Measurements from ENCODE around the gene CPNE4. TPM values are rescaled to one million over a fixed set of nuclear protein-coding genes. Genes with fewer than 3 reads are reported as not detected.

Gene CPNE4
- total RNA-seq, 2 experiments from 2014 or later, result not detected

GRCh38 chr3:131881777-131882176 lies 153.0 kb downstream of the CPNE4 start:
- Mint-ChIP-seq H3K27me3 (no peaks in the 10 kb centered on the region), H3K4me1 (no peaks in the 10 kb centered on the region), H3K4me3 (no peak overlapping the region), H3K36me3 (ENCODE audit: low read depth) (no peaks in the 10 kb centered on the region), H3K27ac (no peak overlapping the region), H3K9me3 (no peaks in the 10 kb centered on the region)
- ChIA-PET POLR2A (no interaction called here), CTCF (no interaction called here)
- DNase-seq, result no peak

DNA sequence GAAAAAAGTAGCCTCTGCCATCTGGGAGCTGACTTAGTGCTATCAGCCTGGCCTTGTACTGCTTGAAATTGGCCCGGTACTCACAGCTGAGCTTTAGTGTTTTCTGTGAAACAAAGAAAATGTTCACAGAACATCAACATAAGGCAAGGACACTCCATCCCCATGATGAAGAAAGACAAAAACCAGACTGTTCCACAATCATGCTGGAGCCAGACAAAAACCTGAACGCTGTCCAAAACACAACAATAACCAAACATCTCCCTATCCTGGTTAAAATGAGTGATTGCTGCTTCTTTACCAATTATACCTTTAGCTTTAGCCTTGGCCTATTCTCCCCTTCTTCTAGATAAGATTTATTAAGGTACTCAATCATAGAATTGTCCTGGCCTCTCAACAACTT lies 153.9 kb downstream of the CPNE4 start:
- H3K36me3 Mint-ChIP-seq (ENCODE audit: low read depth), result no peaks in the 10 kb centered on the region
- POLR2A ChIA-PET, result no interaction called here
- H3K4me3 Mint-ChIP-seq, result no peak overlapping the region
- H3K4me1 Mint-ChIP-seq, result no peaks in the 10 kb centered on the region
- no peaks in the 10 kb centered on the region for H3K27me3 Mint-ChIP-seq
- CTCF ChIA-PET, result no interaction called here
- H3K27ac Mint-ChIP-seq, result no peak overlapping the region
- no peak for DNase-seq
- no peaks in the 10 kb centered on the region for H3K9me3 Mint-ChIP-seq

DNA sequence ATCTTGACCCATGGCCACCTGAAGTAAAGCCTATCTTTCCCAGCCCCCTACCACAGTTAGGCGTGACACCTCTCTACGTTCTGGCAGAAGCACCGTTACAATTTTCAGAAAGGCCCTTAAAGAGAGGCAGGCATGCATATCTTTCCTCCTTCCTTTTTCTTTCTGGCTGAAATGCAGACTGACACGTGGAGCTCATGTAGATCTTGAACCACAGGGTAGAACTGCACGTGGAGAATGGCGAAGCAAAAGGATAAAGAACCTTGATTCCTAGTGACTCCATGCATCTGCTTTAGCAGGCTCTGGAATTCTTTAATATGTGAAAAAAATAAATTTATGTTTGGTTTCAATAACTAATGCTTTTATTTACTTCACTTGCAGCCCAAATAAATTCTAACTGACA lies 166.6 kb downstream of the CPNE4 start:
- Mint-ChIP-seq H3K27me3 (peaks cover 2% of the 10 kb centered on the region), H3K27ac (no peak overlapping the region), H3K4me1 (no peaks in the 10 kb centered on the region), H3K36me3 (ENCODE audit: low read depth) (no peaks in the 10 kb centered on the region), H3K4me3 (no peak overlapping the region), H3K9me3 (no peaks in the 10 kb centered on the region)
- CTCF ChIA-PET, result no interaction called here
- no peak for DNase-seq
- POLR2A ChIA-PET, result no interaction called here

DNA sequence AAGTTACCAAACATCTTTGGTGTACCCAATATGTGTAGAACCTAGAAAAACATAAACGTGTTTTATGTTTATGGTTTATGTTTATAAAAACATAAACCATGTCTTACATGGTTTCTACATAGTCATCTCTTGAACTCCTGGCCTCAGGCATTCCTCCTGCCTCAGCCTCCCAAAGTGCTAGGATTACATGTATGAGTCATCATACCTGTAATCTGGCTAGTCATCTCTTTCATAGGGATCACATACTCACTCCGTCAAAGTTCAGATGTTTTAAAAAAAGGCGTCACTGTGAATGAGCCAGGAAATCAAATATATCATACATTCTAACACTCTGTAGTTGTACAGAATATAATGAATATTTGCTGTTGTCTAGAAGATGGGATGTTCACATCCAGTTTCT lies 178.6 kb downstream of the CPNE4 start:
- Mint-ChIP-seq H3K27ac (no peak overlapping the region), H3K9me3 (no peaks in the 10 kb centered on the region), H3K36me3 (ENCODE audit: low read depth) (no peaks in the 10 kb centered on the region), H3K4me3 (no peak overlapping the region), H3K4me1 (no peaks in the 10 kb centered on the region), H3K27me3 (no peaks in the 10 kb centered on the region)
- ChIA-PET POLR2A (no interaction called here), CTCF (no interaction called here)
- no peak for DNase-seq

DNA sequence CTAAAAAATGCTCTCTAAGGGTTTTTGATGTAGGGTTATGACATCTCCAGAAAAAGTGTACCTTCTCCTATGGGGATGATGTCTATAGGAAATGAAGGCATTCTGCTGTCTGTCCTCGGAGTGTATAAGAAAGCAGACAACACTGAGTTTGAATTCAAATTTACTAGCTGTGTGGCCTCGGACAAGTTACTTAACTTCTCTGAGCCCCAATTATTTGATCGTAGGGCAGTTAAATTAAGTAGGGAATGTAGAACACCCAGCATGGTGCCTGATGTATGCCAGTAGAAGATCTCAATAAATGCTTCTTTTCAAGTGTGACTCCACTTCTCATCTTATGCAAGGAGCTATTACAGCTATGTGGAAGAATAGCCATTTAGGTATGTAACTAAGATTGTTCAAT lies 184.6 kb downstream of the CPNE4 start:
- DNase-seq, result no peak
- CTCF ChIA-PET, result no interaction called here
- Mint-ChIP-seq H3K9me3 (no peaks in the 10 kb centered on the region), H3K4me3 (no peak overlapping the region), H3K4me1 (no peaks in the 10 kb centered on the region), H3K27ac (no peak overlapping the region), H3K27me3 (no peaks in the 10 kb centered on the region), H3K36me3 (ENCODE audit: low read depth) (no peaks in the 10 kb centered on the region)
- POLR2A ChIA-PET, result no interaction called here

GRCh38 chr3:131849616-131850015 lies 185.2 kb downstream of the CPNE4 start:
- ChIA-PET POLR2A (no interaction called here), CTCF (no interaction called here)
- Mint-ChIP-seq H3K27ac (no peak overlapping the region), H3K4me1 (no peaks in the 10 kb centered on the region), H3K9me3 (no peaks in the 10 kb centered on the region), H3K36me3 (ENCODE audit: low read depth) (no peaks in the 10 kb centered on the region), H3K4me3 (no peak overlapping the region), H3K27me3 (no peaks in the 10 kb centered on the region)
- DNase-seq, result no peak

GRCh38 chr3:131847966-131848510 lies 186.8 kb downstream of the CPNE4 start:
- POLR2A ChIA-PET, result no interaction called here
- no peaks in the 10 kb centered on the region for H3K4me1 Mint-ChIP-seq

DNA sequence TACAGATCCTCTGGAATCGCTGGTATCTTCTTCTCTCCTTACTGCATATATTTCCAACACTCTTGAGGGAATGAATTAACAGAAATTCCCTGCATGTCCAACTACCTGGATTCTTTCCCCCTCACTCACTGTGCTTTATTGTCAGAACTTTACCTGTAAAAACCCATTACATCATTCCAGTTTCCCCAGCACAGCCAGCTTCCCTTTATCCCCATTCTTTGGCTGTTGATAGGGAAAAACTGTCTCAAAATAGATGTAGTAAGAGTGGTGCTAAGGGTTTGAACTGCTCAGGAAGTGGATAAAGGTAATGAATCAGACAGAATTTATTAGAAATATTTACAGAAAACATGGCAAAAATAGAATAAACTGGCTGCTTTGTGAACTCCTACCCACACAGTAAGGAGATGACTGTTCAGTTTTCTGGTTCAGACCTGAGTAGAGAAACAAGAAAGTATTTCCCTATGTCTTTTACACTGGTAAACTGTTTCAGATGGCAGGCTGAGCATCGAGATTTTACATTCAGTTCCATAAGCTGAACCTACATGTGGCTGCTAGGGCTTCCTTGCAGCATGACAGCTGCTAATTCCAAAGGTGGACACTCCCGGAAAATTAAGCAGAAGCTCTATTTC lies 188.4 kb downstream of the CPNE4 start:
- DNase-seq, result no peak
- no peaks in the 10 kb centered on the region for H3K9me3 Mint-ChIP-seq
- ChIA-PET CTCF (no interaction called here), POLR2A (no interaction called here)
- H3K27ac Mint-ChIP-seq, result no peak overlapping the region
- no peaks in the 10 kb centered on the region for H3K36me3 Mint-ChIP-seq (ENCODE audit: low read depth)
- H3K4me3 Mint-ChIP-seq, result no peak overlapping the region
- H3K4me1 Mint-ChIP-seq, result no peaks in the 10 kb centered on the region
- H3K27me3 Mint-ChIP-seq, result no peaks in the 10 kb centered on the region

More at GRCh38 chr3:131847966-131848510, 186.8 kb downstream of the CPNE4 start:
- Mint-ChIP-seq H3K9me3 (no peaks in the 10 kb centered on the region), H3K36me3 (ENCODE audit: low read depth) (no peaks in the 10 kb centered on the region), H3K27ac (no peak overlapping the region), H3K4me3 (no peak overlapping the region), H3K27me3 (no peaks in the 10 kb centered on the region)
- DNase-seq, result no peak
- CTCF ChIA-PET, result no interaction called here

DNA sequence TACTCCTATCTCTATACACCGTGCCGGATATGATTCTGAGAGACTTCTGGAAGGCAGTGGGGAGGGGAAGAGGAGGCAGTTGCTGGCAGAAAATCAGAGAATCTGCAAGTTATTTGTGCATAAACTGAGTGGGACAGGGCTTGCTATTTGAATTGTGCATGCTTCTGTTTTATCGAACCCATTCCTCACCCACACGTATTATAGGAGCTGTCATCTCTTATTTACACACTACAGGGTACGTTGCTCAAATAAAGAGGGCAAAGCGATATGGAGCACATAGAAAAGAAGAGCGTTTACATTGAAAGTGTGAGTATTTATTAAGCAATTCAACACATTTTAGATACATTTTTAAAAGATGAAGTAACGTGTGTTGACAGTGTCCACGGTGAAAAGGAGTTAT lies 191.6 kb downstream of the CPNE4 start:
- Mint-ChIP-seq H3K9me3 (no peaks in the 10 kb centered on the region), H3K36me3 (ENCODE audit: low read depth) (no peaks in the 10 kb centered on the region), H3K27me3 (no peaks in the 10 kb centered on the region), H3K4me1 (no peaks in the 10 kb centered on the region), H3K27ac (no peak overlapping the region), H3K4me3 (no peak overlapping the region)
- DNase-seq, result no peak
- ChIA-PET POLR2A (no interaction called here), CTCF (no interaction called here)

GRCh38 chr3:131840156-131840797 lies 194.5 kb downstream of the CPNE4 start:
- ChIA-PET POLR2A (no interaction called here), CTCF (no interaction called here)
- Mint-ChIP-seq H3K36me3 (ENCODE audit: low read depth) (no peaks in the 10 kb centered on the region), H3K27ac (no peak overlapping the region), H3K9me3 (no peaks in the 10 kb centered on the region), H3K4me1 (no peaks in the 10 kb centered on the region), H3K27me3 (peaks cover 2% of the 10 kb centered on the region), H3K4me3 (no peak overlapping the region)
- DNase-seq, result no peak

GRCh38 chr3:131835906-131836305 lies 198.9 kb downstream of the CPNE4 start:
- ChIA-PET POLR2A (no interaction called here), CTCF (no interaction called here)
- Mint-ChIP-seq H3K27ac (no peak overlapping the region), H3K9me3 (no peaks in the 10 kb centered on the region), H3K36me3 (ENCODE audit: low read depth) (no peaks in the 10 kb centered on the region), H3K27me3 (peaks cover 2% of the 10 kb centered on the region), H3K4me1 (no peaks in the 10 kb centered on the region), H3K4me3 (no peak overlapping the region)
- DNase-seq, result no peak

DNA sequence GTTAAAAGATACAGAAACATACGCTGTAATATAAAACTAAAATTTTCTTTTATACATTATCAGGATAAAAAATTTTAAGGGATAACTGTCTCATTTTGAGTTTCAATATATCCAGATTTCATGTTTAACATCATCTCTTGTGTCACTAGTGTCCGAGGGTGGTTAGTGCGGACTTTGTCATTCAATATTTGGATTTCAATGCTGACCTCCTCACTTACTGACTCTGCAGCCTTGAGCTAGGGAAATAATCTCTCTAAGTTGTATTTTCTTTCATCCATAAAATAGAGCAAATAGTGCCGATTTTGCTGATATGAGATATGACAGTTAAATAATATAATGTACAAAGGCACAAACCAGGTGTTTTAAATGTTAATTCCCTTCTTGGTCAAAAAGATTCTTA lies 203.2 kb downstream of the CPNE4 start:
- DNase-seq, result no peak
- H3K4me1 Mint-ChIP-seq, result no peaks in the 10 kb centered on the region
- no peaks in the 10 kb centered on the region for H3K36me3 Mint-ChIP-seq (ENCODE audit: low read depth)
- CTCF ChIA-PET, result no interaction called here
- H3K9me3 Mint-ChIP-seq, result no peaks in the 10 kb centered on the region
- no peak overlapping the region for H3K4me3 Mint-ChIP-seq
- H3K27me3 Mint-ChIP-seq, result peaks cover 4% of the 10 kb centered on the region
- POLR2A ChIA-PET, result no interaction called here
- no peak overlapping the region for H3K27ac Mint-ChIP-seq

- Mint-ChIP-seq H3K27ac (no peak overlapping the region), H3K36me3 (ENCODE audit: low read depth) (no peaks in the 10 kb centered on the region), H3K9me3 (no peaks in the 10 kb centered on the region), H3K4me1 (no peaks in the 10 kb centered on the region), H3K27me3 (peaks cover 9% of the 10 kb centered on the region), H3K4me3 (no peak overlapping the region)
- ChIA-PET CTCF (no interaction called here), POLR2A (no interaction called here)
- no peak for DNase-seq
Observed at GRCh38 chr3:131821191-131821762, 213.5 kb downstream of the CPNE4 start.
